Ovary (tissue), 9 donors: Measurements from ENCODE around the gene ADGRA3. TPM values are rescaled to one million over a fixed set of nuclear protein-coding genes. Genes with fewer than 3 reads are reported as not detected.

Experiments used
- DNase-seq, 5 donors: peaks; one replicate each; pipeline ENCODE4 v3.0.0-alpha.2; 2019 to 2020
- H3K27ac ChIP-seq, 2 donors: fragments of 200-600 bp; one replicate each; pipeline versions ENCODE4 v1.5.1 to v1.8.0; 2019 to 2022
- H3K27me3 ChIP-seq: fragments of 200-600 bp; one replicate; pipeline ENCODE4 v1.8.0; 2022
- H3K36me3 ChIP-seq: fragments of 200-600 bp; sonication (generic); one replicate; pipeline ENCODE4 v1.5.1; 2019
- H3K4me1 ChIP-seq: one replicate; pipeline ENCODE4 v1.8.1; 2013; ENCODE audit warnings: mild to moderate bottlenecking, moderate library complexity; ENCODE audit not compliant: insufficient read depth
- H3K4me3 ChIP-seq: fragments of 200-600 bp; sonication (generic); one replicate; pipeline ENCODE4 v1.5.1; 2017
- H3K9me3 ChIP-seq, 2 donors: fragments of 200-600 bp in 1 of 2; sonication (generic) in 1 of 2; one replicate each; pipeline versions ENCODE4 v1.5.1 to v1.8.1; 2013 to 2019; ENCODE audit warnings: mild to moderate bottlenecking in 1 of 2, moderate library complexity in 1 of 2
- EP300 ChIP-seq: sonication (generic); formaldehyde crosslinking; IDR thresholded peaks from one replicate; pipeline ENCODE4 v1.6.1; 2017; ENCODE audit warnings: antibody characterized with exemption
- POLR2A ChIP-seq: fragments of 450-650 bp; IDR thresholded peaks from one replicate; pipeline ENCODE4 v1.6.1; 2017; ENCODE audit warnings: antibody characterized with exemption, mild to moderate bottlenecking, moderate library complexity
- WGBS, 3 donors: extraction: QIAGEN DNeasy Blood & Tissue Kit in 1 of 3; methylation state at CpG; one replicate each; pipeline versions ENCODE4 v1.1.5 to v1.1.7; 2013 to 2017; 5-methylcytosine and 5-hydroxymethylcytosine counted together
- intact Hi-C, 4 donors: fragments of 100-400 bp; cut with DNase I; formaldehyde crosslinking; loops; one replicate each; pipeline versions ENCODE4 v1.11.0 to v1.15.1; 2022 to 2023
- polyA plus RNA-seq, 2 donors: library from polyadenylated mRNA; stranded (reverse); fragments of 200-250 nt in 1 of 2; fragments of 350-450 nt in 1 of 2; fragmentation: Illumina TruSeq in 1 of 2; extraction: RNeasy Lipid Tissue Mini Kit (QIAGEN cat#74804) in 1 of 2; gene quantifications; one replicate each; pipeline ENCODE4 v1.2.3, GENCODE V29; 2013 to 2014
- total RNA-seq, 7 donors: library from RNA; depleted of rRNA in 2 of 7; stranded (reverse); fragments of >200 nt in 2 of 7; fragmentation: NEBNext Ultra II Directional in 3 of 7; extraction: Animal tissue kit (Norgen Biotek cat#: 25700) in 3 of 7; gene quantifications; one replicate each; pipeline versions ENCODE4 v1.1.0 to v1.2.4, GENCODE V29; 2016 to 2023
- TF ChIP-seq, protein P1 (sequence below), 3 donors: fragments of 450-650 bp in 2 of 3; fragments of 200-600 bp in 1 of 3; IDR thresholded peaks; one replicate each; pipeline versions ENCODE4 v1.5.1 to v1.8.0; 2016 to 2022; ENCODE audit warnings: antibody characterized with exemption in 3 of 3, mild to moderate bottlenecking in 1 of 3
- donor health status: DM: no; HTN: no; CAD: no; lungs with moderate emphysema.
- donor health status: DM: no; HTN: no; CAD: no.
- donor health status: Bipolar disorder and iron deficiency.
- donor health status: DM: yes; HTN: yes; CAD: no.
- donor health status: DM: no; HTN: no; CAD: no.
- donor health status: DM: yes; HTN: yes; CAD: no.

The ADGRA3 gene
- total and polyA plus RNA-seq, 9 donors = 13.1 to 58.1 (median 24.3) TPM

DNA sequence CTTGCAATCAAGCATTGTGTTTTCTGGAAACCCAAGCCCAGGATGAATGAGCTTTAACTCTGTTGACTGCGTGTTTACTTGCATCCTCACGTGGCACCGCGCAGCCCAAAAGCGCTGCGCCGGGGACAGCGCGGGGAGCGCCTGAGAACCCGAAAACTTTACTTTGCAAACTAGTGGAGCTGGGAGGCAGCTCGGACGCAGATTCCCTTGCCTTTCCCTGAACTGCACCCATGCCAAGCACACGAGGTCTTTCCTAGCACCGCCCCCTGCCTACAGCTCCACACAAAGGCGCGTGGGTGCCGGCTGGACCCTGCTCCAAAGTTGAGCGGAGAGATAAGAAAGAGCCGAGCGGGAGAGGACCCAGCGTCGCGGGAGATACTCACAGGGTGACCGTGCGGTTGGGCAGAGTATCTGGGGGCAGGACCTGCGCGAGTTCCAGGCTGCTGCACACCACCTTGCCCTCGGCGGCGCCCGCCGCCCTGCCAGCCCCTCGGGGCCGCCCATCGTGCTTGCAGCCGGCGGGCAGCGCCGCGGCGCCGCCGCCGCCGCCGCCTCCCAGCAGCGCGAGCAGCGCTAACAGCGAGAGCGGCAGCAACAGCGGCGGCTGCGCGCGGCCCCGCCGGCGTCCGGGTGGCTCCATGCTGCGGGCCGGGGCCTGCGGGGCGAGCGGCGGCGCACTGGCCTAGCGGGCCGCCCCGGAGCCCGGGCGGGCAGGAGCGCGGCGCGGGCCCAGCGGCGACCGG is 550 bp downstream of the ADGRA3 start:
- peaks cover 6% of the 10 kb centered on the region for H3K4me1 ChIP-seq
- H3K4me3 ChIP-seq = peak overlapping the region; percentile 71
- 0 to 1% (median 0%) methylated on average over 50 to 80 of the region's 80 CpGs for WGBS, 3 donors
- intact Hi-C loops = no loop called here
- H3K27me3 ChIP-seq = no peaks in the 10 kb centered on the region
- peak overlapping the region; percentile 65 to 73 for H3K27ac ChIP-seq
- peak; percentile 58 to 76 (median 70) for DNase-seq
- no peaks in the 10 kb centered on the region for H3K36me3 ChIP-seq
- TF ChIP-seq, protein P1, sequence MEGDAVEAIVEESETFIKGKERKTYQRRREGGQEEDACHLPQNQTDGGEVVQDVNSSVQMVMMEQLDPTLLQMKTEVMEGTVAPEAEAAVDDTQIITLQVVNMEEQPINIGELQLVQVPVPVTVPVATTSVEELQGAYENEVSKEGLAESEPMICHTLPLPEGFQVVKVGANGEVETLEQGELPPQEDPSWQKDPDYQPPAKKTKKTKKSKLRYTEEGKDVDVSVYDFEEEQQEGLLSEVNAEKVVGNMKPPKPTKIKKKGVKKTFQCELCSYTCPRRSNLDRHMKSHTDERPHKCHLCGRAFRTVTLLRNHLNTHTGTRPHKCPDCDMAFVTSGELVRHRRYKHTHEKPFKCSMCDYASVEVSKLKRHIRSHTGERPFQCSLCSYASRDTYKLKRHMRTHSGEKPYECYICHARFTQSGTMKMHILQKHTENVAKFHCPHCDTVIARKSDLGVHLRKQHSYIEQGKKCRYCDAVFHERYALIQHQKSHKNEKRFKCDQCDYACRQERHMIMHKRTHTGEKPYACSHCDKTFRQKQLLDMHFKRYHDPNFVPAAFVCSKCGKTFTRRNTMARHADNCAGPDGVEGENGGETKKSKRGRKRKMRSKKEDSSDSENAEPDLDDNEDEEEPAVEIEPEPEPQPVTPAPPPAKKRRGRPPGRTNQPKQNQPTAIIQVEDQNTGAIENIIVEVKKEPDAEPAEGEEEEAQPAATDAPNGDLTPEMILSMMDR (IDR thresholded peaks at IDR 0.05) = no peak
- TF ChIP-seq EP300 (no peak), POLR2A (no peak)
- H3K9me3 ChIP-seq = no peaks in the 10 kb centered on the region

DNA sequence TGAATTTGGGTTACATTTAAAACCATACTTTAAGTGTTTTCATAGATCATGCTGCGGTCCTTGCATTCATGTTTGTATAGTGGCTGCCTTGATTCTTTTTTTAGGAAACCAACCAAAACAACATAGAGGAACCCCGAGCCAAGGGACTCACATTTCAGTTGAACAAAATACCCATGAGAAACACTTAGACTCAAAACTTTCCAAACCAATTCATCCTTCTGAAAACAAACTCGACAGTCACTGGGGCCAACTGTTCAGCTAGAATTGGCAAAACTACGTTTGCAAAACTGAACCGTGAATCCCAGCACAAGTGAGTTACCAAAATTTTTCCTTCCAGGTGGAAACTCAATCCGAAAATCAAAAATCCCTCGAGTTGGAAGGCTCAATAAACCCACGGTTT is 1.4 kb downstream of the ADGRA3 start:
- intact Hi-C loops = no loop called here

DNA sequence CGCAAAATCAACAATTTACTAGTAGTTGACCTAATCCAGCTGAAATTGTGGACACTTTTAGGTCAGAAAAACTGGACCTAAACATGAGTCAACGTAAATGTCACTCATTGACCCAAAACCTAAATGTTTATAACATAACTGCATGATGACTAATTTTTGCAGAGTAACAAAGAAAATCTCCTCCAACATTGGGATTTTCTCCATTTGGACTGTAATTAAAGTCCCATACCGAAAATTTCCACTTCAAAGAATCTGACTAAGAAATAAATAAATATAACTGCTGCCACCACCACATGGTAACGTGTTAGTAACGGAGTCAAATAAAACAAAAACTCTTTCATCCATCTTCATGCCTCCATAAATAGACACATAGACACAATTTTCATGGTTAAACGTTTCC is 1.9 kb downstream of the ADGRA3 start:
- Histone ChIP-seq H3K4me3 (no peak overlapping the region), H3K4me1 (peaks cover 6% of the 10 kb centered on the region), H3K27me3 (no peaks in the 10 kb centered on the region), H3K9me3 (no peaks in the 10 kb centered on the region), H3K36me3 (no peaks in the 10 kb centered on the region), H3K27ac (no peak overlapping the region)
- WGBS, 3 donors = 54 to 65% (median 64%) methylated on average over 6 of the region's 6 CpGs
- intact Hi-C loops = no loop called here
- no peak for DNase-seq
- TF ChIP-seq POLR2A (no peak), EP300 (no peak)
- TF ChIP-seq, protein P1 (IDR thresholded peaks at IDR 0.05) = no peak

More for the DNA sequence above, 1.4 kb downstream of the ADGRA3 start:
- no peak for TF ChIP-seq POLR2A
- TF ChIP-seq, protein P1 (IDR thresholded peaks at IDR 0.05) = no peak
- no peak for TF ChIP-seq EP300
- WGBS, 3 donors = 4 to 7% (median 5%) methylated on average over 8 of the region's 8 CpGs
- DNase-seq = no peak
- no peaks in the 10 kb centered on the region for H3K36me3 ChIP-seq
- H3K27ac ChIP-seq = no peak overlapping the region
- H3K9me3 ChIP-seq = no peaks in the 10 kb centered on the region
- H3K4me1 ChIP-seq = peaks cover 6% of the 10 kb centered on the region
- peak overlapping the region; percentile 71 for H3K4me3 ChIP-seq
- H3K27me3 ChIP-seq = no peaks in the 10 kb centered on the region

DNA sequence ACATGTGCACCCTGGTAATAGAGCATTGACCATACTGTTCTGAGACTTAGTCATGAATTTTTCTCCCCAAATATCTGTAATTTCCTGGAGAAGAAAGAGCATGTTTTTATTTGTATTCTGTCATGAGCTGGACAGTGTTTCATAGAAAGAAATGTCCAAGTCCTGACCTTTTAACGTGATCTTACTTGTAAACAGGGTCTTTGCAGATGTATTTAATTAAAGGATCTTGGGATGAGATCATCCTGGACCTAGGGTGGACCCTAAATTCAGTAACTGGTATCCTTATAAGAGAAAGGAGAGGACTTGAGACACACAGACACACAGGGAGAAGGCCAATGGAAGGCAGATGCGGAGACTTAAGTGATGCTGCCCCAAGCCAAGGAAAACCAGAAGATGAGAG is 3.6 kb downstream of the ADGRA3 start:
- TF ChIP-seq EP300 = no peak
- TF ChIP-seq, protein P1 (IDR thresholded peaks at IDR 0.05) = no peak
- no peak for TF ChIP-seq POLR2A
- WGBS, 3 donors = 69 to 76% (median 70%) methylated on average over 2 of the region's 2 CpGs
- Histone ChIP-seq H3K27ac (no peak overlapping the region), H3K36me3 (no peaks in the 10 kb centered on the region), H3K4me1 (peaks cover 8% of the 10 kb centered on the region), H3K27me3 (no peaks in the 10 kb centered on the region), H3K9me3 (no peaks in the 10 kb centered on the region), H3K4me3 (no peak overlapping the region)
- intact Hi-C loops = no loop called here
- no peak for DNase-seq
